ENCODE measurements around the gene CARS1. TPM values are rescaled to one million over a fixed set of nuclear protein-coding genes. Genes with fewer than 3 reads are reported as not detected.

Gene CARS1
- total RNA-seq, 1 donor from 2014 or later: 35.7 TPM

DNA sequence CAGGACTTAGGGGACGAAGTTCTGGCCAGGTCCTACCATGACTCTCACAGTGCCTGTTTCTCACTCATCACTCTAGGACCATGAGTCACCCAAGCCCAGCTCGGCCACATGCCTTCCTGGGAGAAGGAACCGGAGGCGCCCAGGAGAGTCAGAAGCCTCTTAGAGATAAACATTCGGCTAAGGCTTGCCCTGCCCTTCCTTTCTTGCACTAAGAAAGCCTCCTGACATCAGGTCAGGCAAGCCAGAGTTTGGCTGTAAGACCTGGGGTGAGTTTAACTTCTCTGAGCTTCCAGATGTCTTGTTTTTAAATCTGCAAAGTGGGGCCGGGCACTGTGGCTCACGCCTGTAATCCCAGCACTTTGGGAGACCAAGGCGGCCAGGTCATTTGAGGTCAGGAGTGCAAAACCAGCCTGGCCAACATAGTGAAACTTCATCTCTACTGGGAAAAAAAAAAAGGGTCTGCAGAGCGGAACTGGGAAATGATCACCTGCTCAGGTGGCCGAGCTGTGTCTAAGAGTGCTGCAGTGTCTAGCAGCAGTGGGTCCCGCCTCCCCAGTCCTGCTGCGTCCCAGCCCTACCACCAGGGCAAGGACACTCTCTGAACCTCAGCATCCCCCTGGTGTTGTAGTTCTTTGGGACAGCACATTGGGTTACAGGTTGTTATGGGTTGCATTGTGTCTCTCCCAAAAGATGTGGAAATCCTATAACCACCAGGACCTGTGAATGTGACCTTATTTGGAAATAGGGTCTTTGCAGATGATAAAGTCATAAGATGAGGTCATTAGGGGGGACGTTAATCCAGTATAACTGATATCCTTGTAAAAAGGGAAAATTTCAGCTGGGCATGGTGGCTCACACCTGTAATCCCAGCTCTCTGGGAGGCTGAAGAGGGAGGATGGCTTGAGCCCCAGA lies 1.8 kb upstream of the CARS1 start:
- no peak for DNase-seq

DNA sequence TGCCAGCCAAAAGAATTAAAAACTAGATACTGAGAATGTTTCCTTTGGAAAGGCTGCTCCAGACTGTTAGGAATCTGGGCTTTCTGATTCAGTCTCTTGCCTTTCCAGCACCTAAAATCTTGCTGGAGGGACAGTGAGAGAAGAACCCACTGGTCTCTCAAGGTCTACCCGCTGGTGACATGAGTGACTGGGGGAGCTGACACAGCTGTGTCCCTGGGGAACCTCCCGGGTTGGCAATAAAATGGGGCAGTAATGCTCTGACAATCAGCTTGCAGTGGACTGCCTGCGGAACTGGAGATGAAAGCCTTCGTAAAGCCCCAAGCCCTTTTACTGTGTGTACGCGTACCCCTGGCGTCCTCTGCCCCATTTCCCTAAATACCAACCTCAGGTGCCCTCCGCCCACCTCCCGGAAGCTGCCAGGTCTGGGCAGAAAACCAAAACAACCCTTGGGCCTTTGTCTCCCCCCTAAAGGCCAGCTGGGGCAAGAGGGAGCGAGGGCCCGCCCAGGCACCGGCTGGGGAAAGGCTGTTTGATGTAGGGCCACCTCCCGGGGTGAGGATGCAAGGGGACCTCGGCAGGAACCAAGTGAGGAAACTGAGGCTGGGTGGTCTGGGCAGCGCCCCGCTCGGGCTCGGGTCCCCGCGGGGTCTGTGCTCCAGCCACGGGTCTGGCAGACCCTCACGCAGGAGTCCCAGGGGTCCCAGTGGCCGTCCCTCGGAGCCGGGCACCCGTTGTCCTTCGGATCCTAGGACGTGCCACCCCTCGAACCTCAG lies 741 bp downstream of the CARS1 start:
- no peak for DNase-seq

DNA sequence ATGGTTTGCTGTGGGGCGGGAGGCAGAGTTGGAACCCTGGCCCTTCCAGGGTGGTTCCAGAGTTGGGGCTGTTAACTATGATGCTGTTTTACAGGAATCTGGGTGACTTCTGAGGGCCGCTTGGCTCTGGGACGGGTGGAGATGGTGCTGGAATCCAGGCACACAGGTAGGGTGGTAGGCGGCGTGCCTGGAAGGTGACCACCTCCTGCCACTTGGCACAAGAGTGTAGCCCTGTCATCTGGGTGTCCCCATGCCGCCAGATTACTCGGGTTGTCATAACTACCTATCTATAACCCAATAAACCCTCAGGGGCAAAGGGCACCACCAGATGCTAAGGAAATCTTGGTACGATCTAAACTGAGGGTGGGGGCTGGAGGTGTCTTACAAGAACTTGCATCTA lies 1.3 kb downstream of the CARS1 start:
- DNase-seq: no peak

DNA sequence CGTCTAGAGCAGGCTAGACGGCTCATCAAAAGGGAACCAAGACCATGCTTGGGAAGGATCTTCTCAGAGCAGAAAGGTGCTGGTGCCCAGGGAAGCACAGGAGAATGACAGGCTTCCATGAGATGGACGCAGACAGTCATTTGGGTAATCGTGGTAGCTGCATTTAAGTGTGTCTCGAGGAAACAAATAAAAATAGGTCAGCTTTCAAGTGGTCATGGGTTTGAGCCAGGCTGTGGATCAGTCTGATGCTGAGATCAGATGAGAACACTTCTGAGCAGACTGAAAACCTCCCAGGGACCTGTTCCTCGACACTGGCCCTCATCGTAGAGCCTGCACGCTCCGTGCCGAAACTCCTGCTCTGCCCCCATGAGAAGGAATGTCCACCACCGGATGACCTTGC lies 4.7 kb downstream of the CARS1 start:
- no peak for DNase-seq

DNA sequence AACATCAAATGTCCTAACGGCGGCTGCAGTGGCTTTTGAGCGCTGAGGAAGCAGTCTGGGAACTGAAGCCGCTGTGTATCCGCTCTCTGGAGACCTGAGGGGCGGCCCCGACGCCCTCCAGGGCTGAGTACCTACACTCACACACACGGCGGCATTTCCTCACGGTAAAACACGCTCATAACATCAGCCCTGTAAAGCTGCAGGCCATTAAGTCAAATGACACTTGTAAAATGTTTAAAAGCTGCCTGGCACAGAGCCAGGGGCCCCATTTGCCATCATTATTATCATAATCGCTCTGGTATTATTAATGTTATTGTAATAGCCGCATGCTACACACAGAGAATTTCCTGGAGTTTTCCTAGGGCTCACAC lies 5.1 kb downstream of the CARS1 start:
- no peak for DNase-seq

DNA sequence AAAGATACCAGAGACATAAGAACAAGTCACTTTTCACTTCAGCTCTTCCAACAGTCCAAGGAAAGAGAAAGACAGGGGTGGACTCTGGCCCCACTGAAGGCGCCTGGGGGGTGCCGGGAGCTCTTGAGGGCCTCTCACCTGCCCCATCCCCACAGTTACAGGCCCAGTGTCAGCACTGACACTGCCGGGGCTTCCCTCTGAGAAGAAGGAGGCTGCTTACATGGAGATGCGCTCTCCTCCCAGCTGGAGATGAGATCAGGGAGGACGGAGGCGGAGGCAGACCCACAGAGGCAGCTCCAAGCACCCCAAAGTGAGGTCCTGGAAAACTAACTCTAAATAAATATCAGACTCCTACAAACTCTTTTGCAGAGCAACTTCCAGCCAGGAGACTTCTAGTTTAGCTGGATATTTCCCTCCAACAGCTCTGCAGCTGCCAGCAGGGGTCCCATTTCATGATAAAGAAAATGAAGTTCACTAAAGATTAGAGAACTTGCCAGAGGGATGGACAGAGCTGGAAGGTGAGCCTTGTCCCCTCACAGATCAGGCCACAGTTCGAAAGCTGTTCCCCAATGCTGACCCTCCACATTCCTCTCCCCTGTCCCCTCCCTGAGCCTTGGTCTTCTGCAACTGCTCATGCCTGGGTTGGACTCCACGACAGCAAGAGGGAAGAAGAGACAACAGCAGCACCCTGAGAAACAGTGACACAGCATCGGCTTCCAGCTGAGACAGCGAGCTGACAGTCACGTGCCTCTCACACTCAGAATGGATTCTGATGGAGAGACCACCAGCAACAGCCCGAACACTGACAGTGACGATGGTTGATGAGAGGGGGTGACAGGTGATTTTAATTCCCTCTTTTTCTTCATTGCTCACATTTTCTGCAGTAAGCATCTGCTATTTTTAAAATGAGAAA lies 5.8 kb downstream of the CARS1 start:
- DNase-seq: no peak

DNA sequence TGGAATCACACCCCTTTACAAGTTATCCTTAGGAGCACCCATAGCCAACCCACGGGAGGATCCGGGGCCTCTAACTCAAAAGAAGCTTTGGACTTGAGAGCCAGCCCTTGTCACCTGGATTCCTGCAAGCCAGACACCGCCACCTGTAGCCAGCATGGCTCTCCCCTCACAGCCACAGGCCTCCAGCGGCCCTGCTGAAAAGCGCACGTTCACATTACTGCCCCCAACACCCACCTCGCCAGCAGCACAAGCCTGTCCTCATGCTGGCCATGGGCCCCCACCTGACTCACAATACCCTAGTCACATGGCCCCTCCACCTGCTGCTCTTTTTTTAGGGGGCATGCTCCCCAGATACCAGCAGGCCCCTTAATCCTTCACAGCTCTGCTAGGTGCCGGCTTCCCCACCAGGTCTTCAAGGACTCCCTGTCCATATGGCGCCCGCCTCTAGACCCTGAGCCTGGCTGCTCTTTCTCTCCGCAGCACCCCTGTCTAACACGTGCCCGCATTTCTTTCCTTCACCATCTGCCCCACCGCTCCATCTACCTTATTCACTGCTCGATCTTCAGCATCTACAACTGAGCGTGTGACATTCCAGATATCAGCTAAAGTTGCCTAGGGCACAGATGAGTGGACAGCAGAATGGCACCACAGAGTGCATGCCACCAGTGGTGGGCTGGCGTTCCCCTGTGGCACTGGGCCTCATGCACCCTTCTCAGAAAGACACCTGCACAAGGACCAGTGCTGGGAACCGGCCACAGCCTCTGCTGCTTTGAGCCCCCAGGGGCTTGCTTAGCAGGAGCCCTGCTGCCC lies 6.6 kb downstream of the CARS1 start:
- no peak for DNase-seq

DNA sequence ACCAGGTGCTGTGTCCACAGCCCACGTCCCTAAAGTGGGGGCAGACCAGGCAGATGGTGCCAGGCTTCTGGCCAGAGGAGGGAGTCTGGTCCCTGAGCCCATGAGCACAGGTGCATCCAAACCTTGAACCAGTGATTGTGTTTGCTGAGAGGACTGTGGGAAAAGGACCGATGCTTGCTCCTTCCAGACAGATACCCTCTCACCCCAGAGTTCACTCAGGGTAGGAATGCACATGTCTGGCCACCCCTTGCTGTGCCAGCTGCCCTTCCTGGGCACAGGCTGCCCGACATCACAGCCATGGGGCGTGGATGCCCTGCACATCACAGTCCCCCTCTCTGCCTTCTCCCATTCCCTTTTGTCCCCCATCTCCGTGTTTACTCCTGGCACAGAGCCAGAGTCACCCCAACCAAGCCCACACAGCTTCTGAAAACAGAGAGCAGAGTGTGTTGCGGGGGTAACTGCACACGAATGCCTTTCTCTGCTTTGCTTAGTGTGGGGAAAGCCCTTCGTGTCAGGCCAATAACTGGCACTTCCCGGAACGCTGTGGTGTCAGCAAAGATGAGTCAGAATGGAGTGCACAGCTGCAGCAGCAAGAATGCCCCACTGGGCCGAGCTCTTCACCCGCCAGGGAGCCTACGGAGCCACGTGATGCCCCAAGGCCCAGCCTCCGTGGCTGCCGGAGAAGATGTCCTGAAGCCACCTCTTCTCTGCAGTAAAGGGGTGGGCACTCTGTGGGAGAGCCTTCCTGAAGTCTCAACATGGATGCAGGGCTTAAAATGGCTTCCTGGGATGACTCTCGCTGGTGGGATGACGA lies 7.6 kb downstream of the CARS1 start:
- DNase-seq: peak; percentile 93

DNA sequence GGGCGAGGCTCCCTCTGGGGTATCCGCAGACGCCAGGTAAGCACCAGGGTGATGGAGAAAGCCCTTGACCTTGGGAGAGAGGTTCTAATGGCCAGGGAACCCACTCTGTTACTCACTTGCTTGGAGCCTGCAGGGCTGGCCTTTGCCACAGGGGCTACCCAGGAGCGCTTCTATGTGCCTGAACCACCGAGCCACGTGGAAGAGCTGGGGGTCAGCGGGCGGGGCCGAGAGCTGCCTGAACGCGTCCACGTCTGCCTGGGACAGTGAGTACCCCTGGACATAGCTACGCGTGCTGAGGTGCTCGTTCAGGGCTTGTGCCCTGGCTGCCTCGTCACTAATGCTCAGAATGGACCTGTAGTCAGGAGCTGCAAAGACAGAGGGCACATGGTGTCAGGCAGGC lies 9.6 kb downstream of the CARS1 start:
- no peak for DNase-seq

DNA sequence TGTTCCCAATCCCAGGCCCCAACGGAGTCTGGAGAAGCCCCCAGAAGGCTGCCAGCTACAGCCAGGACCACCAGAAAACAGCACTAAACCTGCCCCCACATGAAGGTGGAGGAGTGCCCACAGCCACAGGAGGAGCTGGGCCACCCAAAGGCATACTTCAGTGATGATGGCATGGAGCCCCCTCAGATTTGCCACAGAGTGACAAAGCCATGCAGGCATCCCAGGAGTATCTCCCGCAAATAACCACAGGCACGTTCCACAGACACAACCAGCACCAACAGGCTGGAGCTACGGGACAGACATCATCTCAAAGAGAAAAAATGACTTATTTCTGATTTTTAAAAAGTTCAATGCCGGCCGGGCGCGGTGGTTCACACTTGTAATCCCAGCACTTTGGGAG lies 10.6 kb downstream of the CARS1 start:
- DNase-seq: no peak

DNA sequence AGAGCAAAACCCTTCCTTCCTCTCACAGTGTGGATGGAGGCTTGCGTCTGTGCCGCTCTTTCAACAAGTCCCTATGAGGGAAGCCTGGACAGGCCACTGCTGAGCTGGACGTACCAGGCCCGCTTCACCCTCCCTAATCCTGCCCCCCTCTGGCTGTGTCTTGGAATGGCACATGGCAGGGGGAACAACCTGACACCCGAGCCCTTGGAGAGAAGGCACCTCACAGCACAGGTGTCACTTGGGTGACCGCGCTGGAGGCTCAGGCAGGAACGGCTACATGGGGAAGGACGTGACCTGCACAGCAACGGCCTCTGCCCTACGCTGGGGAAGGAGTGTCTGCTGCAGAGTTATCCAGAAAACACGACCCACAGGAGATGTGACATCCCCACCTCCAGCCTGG lies 11.0 kb downstream of the CARS1 start:
- no peak for DNase-seq

DNA sequence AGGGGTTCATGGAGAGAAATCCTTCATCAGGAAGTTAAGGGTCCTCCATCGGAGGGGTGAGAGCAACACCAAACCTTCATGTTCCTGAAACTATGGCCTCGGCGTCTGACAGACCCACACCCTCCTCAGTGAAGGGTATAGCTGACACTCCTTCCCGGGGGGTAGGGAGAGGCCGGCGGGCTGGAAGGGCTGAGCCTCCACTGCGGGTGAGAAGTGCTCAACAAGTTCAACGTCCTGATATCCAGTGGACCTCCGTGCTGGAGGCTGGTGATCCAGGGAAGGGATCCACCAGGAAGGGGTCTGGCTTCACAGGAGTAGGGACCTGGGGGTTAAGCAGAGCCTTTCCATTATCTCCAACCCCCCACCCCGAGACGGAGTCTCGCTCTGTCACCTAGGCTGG lies 12.3 kb downstream of the CARS1 start:
- DNase-seq: no peak

DNA sequence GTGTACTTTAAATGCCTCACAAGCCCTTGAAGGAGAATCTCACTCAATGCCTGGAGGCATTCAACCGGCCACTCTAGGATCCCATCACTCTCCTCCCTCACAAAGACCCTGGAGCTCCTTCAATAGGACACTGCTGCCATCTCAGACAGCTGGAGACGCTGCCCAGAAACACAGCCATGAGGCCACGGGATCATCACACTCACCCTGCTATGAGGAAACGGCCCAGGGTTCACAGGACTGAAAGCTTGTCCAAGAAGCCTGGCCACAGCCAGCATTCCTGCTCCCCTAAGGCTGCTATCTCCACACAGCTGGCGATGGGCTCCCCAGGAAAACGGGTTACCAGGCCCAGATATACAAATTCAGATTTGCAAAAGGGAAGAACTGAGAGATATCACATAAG lies 13.2 kb downstream of the CARS1 start:
- no peak for DNase-seq

DNA sequence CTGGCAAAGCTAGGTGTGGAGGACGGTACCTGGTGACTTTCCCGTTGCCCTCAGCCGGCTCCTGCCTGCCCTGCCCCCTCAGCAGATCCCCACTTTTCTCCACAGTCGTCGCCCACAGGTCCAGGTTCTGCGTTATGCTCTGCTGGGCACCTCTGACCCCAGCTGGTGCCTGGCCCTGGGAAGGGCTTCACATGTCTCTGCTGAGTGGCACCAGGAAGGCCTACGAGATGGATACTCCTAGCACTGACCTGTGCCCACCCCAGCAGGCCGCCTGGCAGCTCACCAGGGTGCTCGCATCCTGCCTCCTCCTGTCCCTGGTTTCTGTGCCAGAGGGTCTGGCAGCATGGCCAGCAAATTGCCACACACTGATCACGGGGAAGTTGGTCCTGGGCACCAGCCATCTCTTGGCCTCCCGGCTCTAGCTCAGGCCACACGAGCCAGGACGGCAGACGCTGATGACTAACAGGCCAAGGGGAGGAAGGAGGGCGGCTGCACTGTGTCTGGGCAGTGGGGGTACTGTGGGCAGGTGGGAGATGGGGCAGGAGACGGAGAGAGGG lies 13.8 kb downstream of the CARS1 start:
- peak; percentile 47 for DNase-seq

DNA sequence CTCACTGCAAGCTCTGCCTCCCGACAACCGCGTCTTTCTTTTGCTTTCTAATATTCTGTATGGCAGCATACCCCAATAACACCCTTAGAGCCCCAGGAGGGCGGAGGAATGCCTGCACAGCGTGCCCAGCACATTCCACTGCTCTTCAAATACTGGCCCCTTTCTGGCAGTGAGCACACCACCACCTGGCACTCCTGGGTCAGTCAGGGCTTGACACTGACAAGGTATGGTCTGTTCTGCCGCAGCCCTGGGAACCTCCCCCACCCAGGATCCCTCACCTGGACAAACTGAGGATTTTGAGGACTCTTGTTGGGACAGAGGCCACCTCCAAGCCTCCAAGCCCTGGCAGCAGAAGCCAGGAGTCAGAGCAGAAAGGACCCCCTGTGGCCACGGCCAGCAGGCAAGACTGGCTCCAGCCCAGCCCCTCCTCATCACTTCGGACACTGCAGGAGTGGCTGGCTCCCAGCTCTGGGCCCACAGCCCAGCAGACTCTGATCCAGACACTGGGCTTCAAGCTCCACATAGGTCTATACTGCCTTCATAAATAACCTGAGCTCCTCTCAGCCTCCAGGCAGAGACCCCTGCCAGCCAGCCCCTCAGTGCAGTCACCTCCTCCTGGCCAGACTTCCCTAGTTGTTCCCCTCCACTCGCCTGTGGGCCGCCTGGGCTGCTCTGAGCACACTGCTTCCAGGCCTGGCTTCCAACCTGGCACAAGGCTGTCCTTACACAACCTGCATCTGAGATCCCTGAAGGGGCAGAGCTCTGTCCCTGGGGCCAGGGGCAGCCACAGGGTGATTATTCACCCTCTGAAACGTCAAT lies 14.5 kb downstream of the CARS1 start:
- DNase-seq: no peak

DNA sequence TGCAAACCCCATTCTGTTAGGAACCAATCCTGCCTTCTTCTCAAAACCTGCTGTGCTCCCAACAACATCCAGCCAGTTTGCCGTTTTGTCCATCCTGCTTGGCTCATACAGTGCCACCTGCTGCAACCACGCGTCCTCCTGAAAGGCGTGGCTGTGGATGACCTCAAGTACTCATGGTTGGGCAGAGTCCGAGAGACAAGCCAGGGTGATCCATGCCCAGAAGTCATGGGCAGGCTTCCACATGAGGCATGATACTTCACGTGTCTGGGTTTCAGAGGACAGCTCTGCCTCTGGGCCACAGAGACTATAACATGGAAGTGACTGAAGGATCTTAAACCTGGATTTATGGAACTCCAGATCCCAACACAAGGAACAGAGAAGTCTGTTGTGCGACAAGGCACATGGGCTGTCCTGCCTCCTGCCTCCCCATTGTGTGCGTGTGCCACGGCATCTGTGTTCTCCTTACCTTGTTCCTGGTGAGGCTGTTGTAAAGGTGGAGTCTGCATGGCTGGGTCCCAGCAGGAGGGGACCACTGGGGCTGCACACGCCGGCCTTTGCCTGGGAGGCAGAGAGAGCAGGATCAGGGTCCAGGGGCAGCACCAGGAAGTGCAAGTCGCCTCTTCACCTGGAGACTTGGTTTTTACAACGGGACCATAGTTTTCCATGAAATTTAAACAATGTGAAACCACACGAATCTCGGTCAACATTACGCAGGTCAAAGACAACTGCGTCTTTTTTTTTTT lies 15.4 kb downstream of the CARS1 start:
- no peak for DNase-seq

DNA sequence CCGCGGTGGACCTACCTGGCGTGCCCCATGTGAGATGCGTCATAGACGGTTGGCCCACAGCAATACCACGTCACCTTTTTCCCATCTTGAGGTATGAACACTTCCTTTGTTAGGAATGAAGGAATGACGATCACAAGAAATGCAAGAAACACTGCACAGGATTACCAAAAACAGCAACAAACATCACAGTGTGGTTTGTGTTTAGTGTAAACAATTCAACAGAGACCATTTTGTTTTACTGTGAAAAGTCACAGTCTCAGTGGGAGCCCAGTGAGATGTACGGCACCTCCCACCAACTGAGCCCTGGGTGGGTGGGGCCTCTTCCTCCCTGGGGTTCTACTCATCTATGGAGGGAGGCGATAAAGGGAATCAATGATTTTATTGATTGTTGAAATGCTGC lies 16.3 kb downstream of the CARS1 start:
- DNase-seq: no peak

DNA sequence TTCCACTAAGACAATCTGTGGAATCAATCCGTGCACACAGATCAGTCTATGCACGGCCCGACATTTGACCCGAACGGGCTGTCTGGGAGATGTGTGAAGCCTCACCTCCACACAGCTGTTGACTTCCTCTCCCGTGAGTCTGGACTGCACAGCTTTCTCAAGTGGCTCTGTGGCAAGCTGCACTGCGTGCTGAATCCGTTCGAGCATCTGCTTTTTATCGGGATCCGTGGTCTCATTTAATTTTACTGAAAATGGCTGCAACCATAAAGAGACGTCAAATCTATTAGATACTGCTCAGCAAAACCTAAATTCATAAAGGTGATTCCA lies 19.3 kb downstream of the CARS1 start:
- no peak for DNase-seq
